Coronary artery (tissue), 2 donors: ENCODE data around the gene KRTAP12-3.
"Not testable (repeated sequence)": the region's sequence is repeated elsewhere in the genome, so short reads cannot be mapped to it uniquely, and the experiment has no call there.

Source experiments
- DNase-seq: peaks from one replicate; pipeline ENCODE4 v3.0.0-alpha.2; 2017; ENCODE audit warnings: low spot score
- H3K27ac ChIP-seq, 2 donors: fragments of 200-600 bp; sonication (generic); one replicate each; pipeline ENCODE4 v1.5.1; 2016 to 2019
- H3K4me3 ChIP-seq: fragments of 200-600 bp; sonication (generic); 2 replicates; pipeline ENCODE4 v1.5.1; 2016; ENCODE audit warnings: mild to moderate bottlenecking, moderate library complexity
- TF ChIP-seq, protein P1 (sequence below): fragments of 200-600 bp; sonication (generic); IDR thresholded peaks from one replicate; pipeline ENCODE4 v1.5.1; 2019; ENCODE audit warnings: antibody characterized with exemption

Gene KRTAP12-3

DNA sequence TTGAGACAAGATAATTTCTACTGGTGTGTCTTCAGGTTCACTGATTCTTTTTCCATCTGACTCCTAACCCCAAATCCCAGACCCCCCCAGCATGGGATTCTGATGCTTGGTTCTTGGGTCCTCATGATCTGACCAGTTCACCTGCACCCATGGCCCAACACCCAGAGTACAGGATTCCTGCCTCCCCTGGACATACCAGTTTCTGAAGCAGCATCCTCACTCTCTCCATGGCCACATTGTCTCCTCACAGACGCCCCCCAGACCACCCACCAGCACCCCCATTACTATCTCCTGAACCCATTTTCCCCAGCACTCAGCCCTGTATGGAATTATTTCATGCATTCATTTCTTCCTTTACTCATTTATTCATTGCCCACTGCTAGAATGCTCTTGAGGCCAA lies 864 bp upstream of the KRTAP12-3 start:
- Histone ChIP-seq H3K4me3 (no peak overlapping the region), H3K27ac (no peak overlapping the region)
- TF ChIP-seq, protein P1, sequence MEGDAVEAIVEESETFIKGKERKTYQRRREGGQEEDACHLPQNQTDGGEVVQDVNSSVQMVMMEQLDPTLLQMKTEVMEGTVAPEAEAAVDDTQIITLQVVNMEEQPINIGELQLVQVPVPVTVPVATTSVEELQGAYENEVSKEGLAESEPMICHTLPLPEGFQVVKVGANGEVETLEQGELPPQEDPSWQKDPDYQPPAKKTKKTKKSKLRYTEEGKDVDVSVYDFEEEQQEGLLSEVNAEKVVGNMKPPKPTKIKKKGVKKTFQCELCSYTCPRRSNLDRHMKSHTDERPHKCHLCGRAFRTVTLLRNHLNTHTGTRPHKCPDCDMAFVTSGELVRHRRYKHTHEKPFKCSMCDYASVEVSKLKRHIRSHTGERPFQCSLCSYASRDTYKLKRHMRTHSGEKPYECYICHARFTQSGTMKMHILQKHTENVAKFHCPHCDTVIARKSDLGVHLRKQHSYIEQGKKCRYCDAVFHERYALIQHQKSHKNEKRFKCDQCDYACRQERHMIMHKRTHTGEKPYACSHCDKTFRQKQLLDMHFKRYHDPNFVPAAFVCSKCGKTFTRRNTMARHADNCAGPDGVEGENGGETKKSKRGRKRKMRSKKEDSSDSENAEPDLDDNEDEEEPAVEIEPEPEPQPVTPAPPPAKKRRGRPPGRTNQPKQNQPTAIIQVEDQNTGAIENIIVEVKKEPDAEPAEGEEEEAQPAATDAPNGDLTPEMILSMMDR = no peak
- no peak for DNase-seq

DNA sequence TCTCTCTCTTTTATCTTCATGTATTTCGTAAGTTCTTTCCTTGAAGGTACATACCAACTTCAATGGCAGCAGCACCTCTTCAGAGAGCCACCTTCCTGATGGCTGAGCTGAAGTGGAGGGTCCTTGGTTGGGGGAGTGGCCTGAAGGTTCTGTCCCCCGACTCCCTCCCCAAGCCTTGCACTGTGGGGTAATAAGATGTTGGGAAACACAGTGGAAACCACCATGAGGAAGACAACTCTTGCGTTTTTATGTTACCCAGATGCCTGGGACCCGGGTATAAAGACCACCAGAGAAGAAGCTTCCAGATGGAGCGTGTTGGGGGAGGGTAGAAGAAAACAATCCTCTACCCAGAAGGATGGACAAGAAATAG lies 794 bp downstream of the KRTAP12-3 start:
- TF ChIP-seq, protein P1 = no peak
- no peak for DNase-seq
- Histone ChIP-seq H3K27ac (no peak overlapping the region), H3K4me3 (no peak overlapping the region)

DNA sequence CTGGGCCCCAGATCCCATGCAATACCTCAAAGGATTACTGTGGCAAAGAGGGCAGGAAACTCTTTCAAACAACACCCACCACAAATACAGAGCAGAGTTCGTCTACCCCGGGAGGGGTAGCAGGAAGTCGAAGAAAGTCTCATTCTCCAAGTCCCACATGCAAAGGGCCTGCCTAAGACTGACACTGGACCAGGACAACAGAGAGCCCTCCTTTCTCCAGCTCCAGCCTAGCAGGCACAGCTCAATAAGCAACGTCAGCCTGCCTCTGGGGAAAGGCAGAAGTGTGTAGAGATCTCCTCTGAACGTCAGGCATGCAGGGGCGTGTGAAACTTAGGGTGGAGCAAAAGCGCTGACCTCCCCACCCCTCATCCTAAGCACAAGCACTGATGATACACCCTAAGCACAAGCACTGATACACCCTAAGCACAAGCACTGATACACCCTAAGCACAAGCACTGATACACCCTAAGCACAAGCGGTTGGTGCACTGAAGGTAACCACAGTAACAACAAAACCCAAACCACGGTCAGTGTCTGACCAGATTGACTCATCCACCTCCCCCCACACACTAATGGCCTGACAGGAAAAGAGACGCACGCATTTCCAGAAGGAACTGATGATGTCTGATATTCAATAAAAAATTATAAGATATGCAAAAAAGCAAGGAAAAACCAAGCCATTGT lies 1.3 kb downstream of the KRTAP12-3 start:
- Histone ChIP-seq H3K27ac (no peak overlapping the region), H3K4me3 (no peak overlapping the region)
- no peak for DNase-seq
- TF ChIP-seq, protein P1 = no peak

DNA sequence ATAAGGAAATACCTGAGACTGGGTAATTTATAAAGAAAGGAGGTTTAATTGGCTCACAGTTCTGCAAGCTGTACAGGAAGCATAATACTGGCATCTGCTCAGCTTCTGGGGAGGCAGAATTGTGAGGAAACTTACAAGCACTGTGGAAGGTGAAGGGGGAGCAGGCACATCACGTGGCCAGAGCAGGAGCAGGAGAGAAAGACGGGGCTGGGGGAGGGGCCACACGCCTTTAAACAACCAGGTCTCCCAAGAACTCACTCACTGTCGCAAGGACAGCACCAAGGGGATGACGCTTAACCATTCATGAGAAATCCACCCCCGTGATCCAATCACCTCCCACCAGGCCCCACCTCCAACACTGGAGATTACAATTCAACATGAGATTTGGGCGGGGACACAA lies 3.8 kb downstream of the KRTAP12-3 start:
- not testable (repeated sequence) for H3K27ac ChIP-seq, H3K4me3 ChIP-seq, DNase-seq

DNA sequence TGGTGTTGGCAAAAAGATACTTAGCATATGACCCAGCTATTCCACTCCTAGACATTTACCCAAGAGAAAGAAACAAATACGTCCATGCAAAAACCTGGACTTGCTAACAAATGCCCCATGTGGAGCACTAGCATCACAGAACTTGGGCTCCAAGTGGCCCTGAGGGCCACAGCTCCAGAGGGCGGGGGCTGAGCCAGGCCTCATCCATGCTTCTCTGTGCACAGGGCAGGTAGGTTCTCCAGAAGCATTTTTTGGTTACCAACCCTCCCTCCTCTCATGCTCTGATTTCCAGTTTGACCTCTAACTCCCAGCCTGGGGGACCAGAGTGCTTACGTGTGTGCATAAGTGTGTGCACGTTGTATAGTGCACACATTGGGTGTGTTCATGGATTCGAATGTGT lies 7.0 kb downstream of the KRTAP12-3 start:
- Histone ChIP-seq H3K27ac (no peak overlapping the region), H3K4me3 (no peak overlapping the region)
- no peak for DNase-seq
- TF ChIP-seq, protein P1 = no peak

DNA sequence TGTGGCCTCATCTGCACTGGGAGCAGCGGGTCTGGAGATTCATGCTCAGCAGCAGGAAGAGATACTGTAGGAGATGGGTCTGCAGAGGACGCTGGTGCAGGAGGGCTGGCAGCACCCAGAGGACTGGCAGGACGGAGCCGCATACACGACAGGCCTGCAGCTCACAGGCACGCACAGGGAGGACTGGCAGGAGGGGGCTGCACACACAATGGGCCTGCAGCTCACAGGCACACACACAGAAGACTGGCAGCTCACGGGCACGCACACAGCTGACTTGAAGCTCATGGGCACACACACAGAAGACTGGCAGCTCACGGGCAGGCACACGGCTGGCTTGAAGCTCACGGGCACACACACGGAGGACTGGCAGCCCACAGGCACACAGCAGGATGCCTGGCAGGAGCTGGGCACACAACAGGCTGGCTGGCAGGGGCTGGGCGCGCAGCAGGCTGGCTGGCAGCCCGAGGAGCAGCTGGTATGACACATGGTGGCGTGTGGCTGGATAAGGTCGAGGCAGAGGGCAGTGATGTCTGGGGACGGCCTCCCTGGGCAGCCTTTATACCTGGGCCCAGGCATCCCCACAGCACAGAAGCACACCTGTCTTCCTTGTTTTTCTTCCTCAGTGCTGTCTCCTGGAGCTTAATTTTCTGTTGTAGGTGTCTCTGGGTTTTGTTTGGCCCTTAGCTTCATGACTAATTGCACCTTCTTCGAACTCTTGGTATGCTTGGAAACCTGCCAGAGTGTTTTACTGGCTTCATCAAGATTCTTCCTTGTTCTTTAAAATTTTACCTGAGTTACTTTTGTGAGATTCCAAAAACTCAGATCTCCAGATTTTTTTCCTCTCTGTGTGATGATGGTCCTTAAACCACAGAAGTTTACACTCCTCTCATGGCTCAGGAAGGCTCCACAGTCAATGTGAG lies 8.9 kb downstream of the KRTAP12-3 start, which contains the start of gene KRTAP12-2:
Gene KRTAP12-2, minus strand, starts transcription at position 527 of the 920 bp plus-strand sequence. Its CDS starts 41 bp downstream, at position 486.
- no peak for DNase-seq
- Histone ChIP-seq H3K4me3 (no peak within 1 kb of the TSS), H3K27ac (no peak within 1 kb of the TSS)
- TF ChIP-seq, protein P1 = no peak

DNA sequence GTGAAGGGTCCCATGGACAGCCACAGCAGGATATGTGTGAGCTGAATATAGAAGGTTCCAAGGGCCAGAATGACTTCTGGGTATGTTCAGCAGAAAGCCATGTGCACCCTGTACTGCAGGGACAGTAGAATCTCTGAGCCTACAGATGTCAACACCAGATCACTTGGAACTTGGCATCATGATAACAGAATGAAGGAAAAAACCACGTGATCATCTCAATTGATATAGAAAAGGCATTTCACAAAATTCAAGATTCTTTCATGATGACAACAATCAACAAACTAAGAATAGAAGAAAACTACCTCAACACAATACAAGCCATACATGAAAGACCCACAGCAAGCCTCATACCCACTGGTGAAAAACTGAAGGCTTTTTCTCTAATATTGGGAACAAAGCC lies 9.9 kb downstream of the KRTAP12-3 start:
- Histone ChIP-seq H3K4me3 (no peak overlapping the region), H3K27ac (no peak overlapping the region)
- DNase-seq = no peak
- TF ChIP-seq, protein P1 = no peak
